Stimulated activated CD4-positive, alpha-beta T cell treated with anti-CD3 and anti-CD28 coated beads, Interleukin-4, amount 100 ng/mL, for 4 hours (primary cell): ENCODE data around the gene PAK5.
"Not testable (repeated sequence)": the region's sequence is repeated elsewhere in the genome, so short reads cannot be mapped to it uniquely, and the experiment has no call there.

Source experiments
- DNase-seq, 2 experiments: peaks; one replicate each; pipeline ENCODE4 v3.0.0-alpha.2; 2020

PAK5 gene

DNA sequence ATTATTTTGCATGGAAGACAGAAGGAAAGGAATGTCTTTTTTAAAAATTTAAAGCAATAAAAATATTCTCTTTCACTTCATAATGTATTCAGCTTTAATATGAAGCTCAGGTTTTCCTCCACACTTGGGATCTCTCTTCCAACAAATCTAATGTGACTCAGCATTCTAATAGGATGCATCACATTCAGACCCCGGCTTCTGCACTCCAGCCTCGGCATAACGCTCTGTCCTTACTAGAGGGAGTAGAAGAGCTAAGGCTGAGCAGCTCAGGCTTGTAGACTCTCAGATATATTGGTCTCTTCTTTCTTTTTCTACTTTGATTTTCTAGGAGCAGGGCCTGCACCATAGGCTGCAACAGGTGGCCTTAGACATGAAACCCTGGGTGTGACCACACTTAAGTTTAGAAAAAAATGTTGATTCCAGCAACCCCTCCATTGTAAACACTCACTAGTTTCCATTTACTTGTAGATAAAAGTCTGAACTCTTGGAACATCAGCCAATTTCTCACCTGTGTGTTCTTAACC lies 161.7 kb downstream of the PAK5 start:
- no peak for DNase-seq

GRCh38 chr20:9672981-9673380 lies 165.9 kb downstream of the PAK5 start:
- no peak for DNase-seq

- no peak for DNase-seq
Observed at GRCh38 chr20:9672027-9672426, 166.8 kb downstream of the PAK5 start.

GRCh38 chr20:9668381-9668780 lies 170.5 kb downstream of the PAK5 start:
- DNase-seq = no peak

DNA sequence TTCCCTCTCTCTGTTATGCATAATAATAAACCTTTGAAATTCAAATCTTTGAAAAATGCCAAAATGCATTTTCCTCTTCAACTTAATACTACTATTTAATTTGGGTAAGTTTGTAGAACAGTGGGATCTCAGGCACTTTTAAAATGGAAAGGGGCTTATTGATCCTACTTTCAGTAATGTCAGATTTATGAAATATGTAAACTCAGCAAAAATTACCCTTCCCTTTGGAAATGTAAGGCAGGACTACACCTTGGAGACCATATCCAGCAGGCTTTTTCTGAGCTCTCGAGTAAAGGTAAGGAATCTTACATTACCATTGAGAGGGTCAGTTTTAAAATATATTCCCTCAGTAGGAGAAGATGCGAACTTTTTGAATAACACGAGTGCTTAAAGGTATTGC lies 175.5 kb downstream of the PAK5 start:
- DNase-seq = no peak

- no peak for DNase-seq
Observed at GRCh38 chr20:9660236-9660868, 178.5 kb downstream of the PAK5 start.

GRCh38 chr20:9647741-9648140 lies 191.1 kb downstream of the PAK5 start:
- no peak for DNase-seq

DNA sequence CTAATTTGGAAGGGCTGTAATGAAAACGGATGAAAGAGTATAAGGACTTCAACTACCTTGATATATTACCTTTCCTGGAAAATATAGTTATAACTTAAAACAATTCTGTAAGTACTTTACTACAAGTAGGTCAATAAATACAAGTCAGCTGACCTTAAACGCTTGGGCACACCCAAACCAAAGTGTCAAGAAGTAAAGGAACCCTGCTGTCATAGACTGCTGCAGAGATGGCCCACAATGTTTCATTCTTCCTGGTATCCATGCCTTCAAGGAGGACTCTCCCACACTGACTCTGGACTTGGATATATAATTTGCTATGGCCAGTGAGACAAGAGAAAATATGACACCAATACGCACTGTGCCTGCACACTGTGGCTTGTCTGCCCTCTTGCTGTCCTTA lies 192.5 kb downstream of the PAK5 start:
- no peak for DNase-seq

DNA sequence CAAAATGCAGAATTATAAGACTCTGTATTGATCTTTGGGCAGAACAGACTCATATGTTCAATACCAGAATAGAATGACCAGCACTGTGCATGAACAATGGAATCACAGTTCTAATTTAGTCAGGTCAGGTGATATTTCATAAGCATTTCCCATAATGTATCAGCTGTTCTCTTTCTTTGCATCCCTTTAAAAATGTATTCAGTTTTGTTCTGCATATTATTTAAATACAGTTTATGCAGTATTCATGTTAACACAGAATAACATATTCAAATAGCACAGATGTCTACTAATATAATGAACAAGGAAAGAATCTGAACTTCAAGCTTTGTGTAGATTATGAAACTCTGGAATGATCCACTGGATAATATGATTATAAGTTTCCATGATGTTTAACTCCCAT lies 196.0 kb downstream of the PAK5 start:
- no peak for DNase-seq

DNA sequence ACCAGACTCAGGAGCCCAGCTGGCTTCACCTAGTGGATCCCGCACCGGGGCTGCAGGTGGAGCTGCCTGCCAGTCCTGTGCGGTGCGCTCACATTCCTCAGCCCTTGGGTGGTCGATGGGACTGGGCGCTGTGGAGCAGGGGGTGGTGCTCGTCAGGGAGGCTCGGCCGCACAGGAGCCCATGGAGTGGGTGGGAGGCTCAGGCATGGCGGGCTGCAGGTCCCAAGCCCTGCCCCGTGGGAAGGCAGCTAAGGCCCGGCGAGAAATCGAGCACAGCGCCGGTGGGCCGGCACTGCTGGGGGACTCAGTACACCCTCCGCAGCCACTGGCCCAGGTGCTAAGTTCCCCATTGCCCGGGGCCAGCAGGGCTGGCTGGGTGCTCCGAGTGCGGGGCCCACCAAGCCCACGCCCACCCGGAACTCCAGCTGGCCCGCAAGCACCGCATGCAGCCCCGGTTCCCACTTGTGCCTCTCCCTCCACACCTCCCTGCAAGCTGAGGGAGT lies 197.3 kb downstream of the PAK5 start:
- DNase-seq = not testable (repeated sequence)

- DNase-seq = no peak
Observed at GRCh38 chr20:9637889-9638288, 201.0 kb downstream of the PAK5 start.

DNA sequence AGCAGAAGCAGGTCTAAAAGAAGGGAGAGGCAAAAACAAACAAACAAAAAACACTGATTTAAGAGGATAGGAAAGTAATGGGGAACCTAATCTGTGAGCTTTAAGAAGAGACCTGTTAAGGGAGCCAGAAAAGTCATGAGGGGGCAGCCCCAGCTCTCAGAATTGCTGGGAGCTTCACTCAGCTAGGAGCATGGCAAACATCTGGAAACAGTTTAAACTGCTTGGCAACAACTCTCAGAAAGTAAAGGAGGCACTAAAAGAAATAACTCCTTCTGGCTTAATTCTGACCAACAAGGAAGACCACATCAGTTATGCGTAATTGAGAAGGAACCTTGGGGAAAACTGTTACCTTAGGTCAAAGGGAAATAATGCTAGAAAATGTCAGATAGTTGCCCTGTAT lies 203.1 kb downstream of the PAK5 start:
- no peak for DNase-seq

DNA sequence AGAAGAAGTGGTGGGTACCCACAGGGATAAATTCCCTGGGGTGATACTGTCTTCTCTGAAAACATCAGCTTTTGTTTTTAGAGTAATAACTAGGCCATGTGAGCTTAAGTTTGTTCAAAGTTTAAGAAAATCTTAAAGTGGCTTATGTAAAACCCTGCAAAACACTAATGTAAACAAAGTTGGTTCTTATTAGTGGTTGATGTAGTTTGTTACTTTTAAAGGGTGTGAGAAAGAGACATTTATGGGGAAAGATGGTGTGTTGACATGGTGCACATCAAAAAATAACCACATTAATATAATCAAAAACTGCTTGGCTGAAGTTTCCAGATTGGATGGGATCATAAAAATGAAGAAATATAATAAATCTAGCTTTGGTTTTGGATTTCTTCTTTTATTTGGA lies 204.5 kb downstream of the PAK5 start:
- no peak for DNase-seq

DNA sequence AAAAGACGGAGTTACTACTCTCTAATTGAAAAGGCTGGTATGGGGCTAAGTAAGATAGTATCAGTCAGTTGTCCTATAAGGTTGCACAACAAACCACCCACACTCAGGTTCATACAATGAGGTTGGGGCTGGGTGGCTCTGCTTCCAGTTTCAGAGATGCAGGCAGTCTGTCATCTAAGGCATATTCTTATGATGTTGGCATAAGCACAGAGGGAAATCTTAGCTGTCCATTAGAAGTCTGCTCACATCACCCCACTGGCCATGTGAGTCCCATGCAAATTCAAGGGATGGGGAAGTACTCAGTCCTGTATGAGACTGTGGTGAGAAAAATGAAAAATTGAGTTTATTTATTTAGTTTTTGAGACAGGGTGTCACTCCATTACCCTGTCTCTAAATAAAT lies 205.9 kb downstream of the PAK5 start:
- no peak for DNase-seq

DNA sequence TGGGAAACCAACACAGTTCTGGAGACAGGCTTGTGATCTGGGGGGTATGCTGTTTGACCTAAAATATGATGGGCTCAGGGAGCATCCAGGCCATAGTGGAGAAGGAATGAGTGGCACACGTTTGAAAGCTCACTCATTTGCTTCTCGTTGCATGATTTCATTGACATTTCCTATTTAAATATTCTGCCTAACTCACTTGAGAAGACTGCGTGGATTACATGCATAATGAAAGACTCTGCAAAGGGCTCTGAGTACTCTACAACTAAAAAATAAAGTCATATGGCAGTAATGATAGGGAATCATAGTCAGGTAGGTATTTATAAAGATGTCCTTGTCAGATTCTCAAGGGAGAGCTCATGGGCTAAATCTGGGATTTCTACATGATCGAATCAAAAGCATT lies 206.6 kb downstream of the PAK5 start:
- DNase-seq = no peak

DNA sequence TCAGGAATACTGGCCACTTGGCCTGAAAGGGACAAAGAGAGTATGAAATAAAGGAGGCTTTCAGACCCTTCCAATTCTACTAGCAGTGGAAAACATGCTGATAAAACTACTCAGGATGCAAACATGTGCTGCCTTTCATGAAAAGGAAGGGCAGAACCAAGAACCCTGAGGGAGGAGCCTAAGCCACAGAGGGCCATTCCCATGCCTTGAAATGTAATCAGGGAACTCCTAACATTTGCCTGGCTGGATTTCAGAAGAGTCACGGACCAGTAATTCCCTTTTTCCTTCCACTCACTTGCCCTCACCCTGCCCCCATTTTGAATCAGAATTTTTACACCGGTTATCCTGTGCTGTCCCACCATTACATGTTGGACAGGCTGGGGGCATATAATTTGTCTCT lies 208.3 kb downstream of the PAK5 start:
- no peak for DNase-seq

- no peak for DNase-seq
Observed at GRCh38 chr20:9629831-9630230, 209.0 kb downstream of the PAK5 start.

GRCh38 chr20:9628589-9628988 lies 210.3 kb downstream of the PAK5 start:
- no peak for DNase-seq

GRCh38 chr20:9628141-9628540 lies 210.7 kb downstream of the PAK5 start:
- no peak for DNase-seq

DNA sequence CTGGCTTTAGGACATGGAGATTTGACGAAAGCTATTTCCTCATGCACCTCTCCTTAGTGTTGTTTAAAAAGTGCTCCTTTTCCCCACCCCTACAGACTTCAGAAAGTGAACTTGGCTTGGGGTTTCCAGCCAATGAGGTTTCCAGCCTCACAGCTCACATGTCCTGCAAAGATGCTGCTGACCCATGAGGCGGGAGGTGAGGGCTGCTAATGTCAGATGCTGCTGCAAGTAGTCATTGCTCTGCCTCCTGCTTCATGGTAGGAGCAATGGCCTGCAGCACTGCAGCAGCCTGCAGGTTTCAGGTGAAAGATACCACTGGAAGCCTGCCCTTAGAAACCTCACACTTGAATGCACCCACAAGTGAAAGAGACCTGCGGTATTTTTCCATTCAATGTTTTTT lies 211.7 kb downstream of the PAK5 start:
- DNase-seq = no peak

GRCh38 chr20:9626357-9626756 lies 212.5 kb downstream of the PAK5 start:
- DNase-seq = no peak

GRCh38 chr20:9617940-9618339 lies 220.9 kb downstream of the PAK5 start:
- DNase-seq = no peak

DNA sequence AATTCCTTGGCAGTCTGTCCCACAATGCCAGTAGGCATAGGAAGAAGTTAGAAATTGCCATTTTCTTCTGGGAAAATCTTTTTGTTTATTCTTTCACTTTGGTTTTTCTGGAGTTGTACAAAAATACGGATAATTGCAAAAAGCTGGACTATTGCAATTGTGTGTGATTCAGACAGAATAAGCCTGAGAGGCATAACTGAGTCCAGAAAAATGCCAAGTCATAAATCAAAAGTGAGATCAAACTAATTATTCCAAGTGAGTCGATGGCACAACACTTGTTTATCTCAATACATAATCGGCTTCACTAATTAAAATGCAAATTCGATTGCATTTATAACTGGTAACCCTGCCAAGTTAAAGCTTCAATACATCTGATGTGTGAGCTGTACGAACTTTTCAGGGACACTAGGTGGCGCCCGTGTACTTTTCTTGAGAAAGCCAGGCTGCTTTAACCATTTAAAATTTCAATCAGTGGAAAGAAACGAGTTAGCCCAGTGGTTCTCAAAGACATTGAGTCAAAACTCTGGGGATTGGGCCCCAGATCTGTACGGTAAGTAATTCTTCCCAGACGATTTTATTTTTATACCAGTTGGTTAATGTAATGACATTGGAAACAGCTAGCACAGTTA lies 221.9 kb downstream of the PAK5 start:
- peak; percentile 12 to 30 for DNase-seq

DNA sequence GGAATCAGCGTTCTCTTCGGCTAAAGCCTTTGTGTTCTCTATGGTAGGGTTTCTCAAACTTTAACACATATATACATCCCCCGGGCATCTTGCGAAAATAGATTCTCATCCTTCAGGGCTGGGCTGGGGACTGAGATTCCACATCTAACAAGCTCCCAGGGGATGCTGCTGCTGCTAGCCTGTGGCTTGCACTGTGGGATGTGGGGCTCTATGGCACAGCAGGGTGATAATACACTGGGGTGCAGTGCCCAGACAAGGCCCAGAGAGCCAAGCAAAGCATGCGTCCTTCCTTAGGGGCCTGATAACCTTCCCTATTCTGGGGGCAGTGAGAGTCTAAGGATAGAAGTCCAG lies 222.4 kb downstream of the PAK5 start:
- DNase-seq = no peak
